ENCODE results near the gene TATDN2. TPM values are rescaled to one million over a fixed set of nuclear protein-coding genes. Genes with fewer than 3 reads are reported as not detected.

Gene TATDN2
- total RNA-seq, 1 experiment from 2014 or later, result 14.1 TPM

DNA sequence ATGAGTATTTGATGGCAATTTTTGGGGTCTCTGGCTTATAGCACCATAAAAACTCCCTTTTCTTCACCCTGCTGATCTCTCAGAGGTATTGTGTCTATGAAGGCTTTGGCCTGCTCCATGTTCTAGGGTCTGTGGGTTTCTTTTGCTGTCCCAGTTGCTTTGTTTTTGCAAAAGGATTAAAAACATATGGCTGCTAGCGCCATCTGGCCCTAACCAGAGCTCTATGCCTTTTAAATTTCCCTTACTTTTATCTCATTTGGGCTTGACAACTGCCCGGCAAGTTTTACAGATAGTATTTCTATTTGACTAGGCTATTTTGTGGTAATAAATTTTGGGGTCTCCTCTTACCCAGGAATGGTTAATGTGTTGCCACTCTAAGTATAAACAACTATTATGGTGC is 50.9 kb downstream of the TATDN2 start:
- Histone ChIP-seq H3K27ac (ENCODE audit: low read length) (no peak overlapping the region), H3K9me2 (replicated peaks; ENCODE audit: low read length) (no peaks in the 10 kb centered on the region), H4K20me1 (ENCODE audit: low read length) (no peaks in the 10 kb centered on the region), H3K9me3 (ENCODE audit: low read length) (no peaks in the 10 kb centered on the region), H3K4me3 (ENCODE audit: low read length) (no peak overlapping the region), H2AFZ (ENCODE audit: low read length) (no peak overlapping the region), H3K4me2 (ENCODE audit: low read length) (no peak overlapping the region), H3K27me3 (ENCODE audit: low read length) (no peaks in the 10 kb centered on the region), H3K4me1 (ENCODE audit: insufficient read depth, low read length) (no peaks in the 10 kb centered on the region), H3K36me3 (ENCODE audit: low read depth, low read length) (peaks cover 38% of the 10 kb centered on the region), H3K79me2 (ENCODE audit: low read length) (no peaks in the 10 kb centered on the region), H3K9ac (ENCODE audit: low read length) (no peak overlapping the region), H3F3A (ENCODE audit: low read length, unreplicated experiment) (no peaks in the 10 kb centered on the region)
- ChIA-PET POLR2A (ENCODE audit: unreplicated experiment) (no interaction called here), CTCF (no interaction called here)
- TF ChIP-seq, protein P1, sequence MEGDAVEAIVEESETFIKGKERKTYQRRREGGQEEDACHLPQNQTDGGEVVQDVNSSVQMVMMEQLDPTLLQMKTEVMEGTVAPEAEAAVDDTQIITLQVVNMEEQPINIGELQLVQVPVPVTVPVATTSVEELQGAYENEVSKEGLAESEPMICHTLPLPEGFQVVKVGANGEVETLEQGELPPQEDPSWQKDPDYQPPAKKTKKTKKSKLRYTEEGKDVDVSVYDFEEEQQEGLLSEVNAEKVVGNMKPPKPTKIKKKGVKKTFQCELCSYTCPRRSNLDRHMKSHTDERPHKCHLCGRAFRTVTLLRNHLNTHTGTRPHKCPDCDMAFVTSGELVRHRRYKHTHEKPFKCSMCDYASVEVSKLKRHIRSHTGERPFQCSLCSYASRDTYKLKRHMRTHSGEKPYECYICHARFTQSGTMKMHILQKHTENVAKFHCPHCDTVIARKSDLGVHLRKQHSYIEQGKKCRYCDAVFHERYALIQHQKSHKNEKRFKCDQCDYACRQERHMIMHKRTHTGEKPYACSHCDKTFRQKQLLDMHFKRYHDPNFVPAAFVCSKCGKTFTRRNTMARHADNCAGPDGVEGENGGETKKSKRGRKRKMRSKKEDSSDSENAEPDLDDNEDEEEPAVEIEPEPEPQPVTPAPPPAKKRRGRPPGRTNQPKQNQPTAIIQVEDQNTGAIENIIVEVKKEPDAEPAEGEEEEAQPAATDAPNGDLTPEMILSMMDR (conservative IDR thresholded peaks at IDR 0.05; ENCODE audit: low read depth, low read length), result peak; percentile 32; the same call in 1 of the 2 replicates
- TF ChIP-seq EZH2phosphoT487 (IDR thresholded peaks at IDR 0.05; ENCODE audit: borderline replicate concordance, low read length), result no peak
- intact Hi-C loops (cut with micrococcal nuclease), result no loop called here
- ATAC-seq (no peak), DNase-seq (no peak)
- BruUV-seq (replicated peaks), result no TSS peak

DNA sequence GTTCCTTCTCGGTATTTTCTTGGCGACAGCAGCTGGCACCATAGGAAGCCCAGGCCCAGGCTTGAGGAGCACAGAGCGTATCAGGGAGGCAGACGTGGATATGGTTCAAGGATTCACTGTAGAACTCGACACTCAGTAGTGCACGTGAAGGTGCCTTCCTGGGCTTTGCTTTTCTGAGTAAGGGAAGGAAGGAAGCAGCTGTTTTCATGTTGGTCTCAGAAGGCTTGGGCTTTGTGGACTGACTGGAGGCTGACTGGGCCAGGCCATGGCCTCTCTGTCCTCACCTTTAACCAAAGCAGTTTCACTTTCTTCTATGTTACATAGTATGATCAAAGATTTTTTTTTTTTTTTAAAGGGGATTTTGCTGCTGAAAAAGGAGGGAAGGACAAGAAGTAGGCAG is 51.4 kb downstream of the TATDN2 start:
- Histone ChIP-seq H3K27me3 (ENCODE audit: low read length) (no peaks in the 10 kb centered on the region), H3K79me2 (ENCODE audit: low read length) (no peaks in the 10 kb centered on the region), H3K27ac (ENCODE audit: low read length) (no peak overlapping the region), H4K20me1 (ENCODE audit: low read length) (no peaks in the 10 kb centered on the region), H3K9me3 (ENCODE audit: low read length) (no peaks in the 10 kb centered on the region), H3K9me2 (replicated peaks; ENCODE audit: low read length) (no peaks in the 10 kb centered on the region), H3F3A (ENCODE audit: low read length, unreplicated experiment) (no peaks in the 10 kb centered on the region), H3K9ac (ENCODE audit: low read length) (no peak overlapping the region), H3K4me2 (ENCODE audit: low read length) (no peak overlapping the region), H3K4me3 (ENCODE audit: low read length) (no peak overlapping the region), H2AFZ (ENCODE audit: low read length) (no peak overlapping the region), H3K36me3 (ENCODE audit: low read depth, low read length) (peaks cover 43% of the 10 kb centered on the region), H3K4me1 (ENCODE audit: insufficient read depth, low read length) (no peaks in the 10 kb centered on the region)
- ChIA-PET POLR2A (ENCODE audit: unreplicated experiment) (no interaction called here), CTCF (no interaction called here)
- no peak for DNase-seq
- intact Hi-C loops (cut with micrococcal nuclease), result no loop called here
- peak; percentile 10; the same call in 1 of the 2 replicates for ATAC-seq
- TF ChIP-seq EZH2phosphoT487 (IDR thresholded peaks at IDR 0.05; ENCODE audit: borderline replicate concordance, low read length) (no peak), EZH2 (IDR thresholded peaks at IDR 0.05; ENCODE audit: low read length, unreplicated experiment) (no peak)
- TF ChIP-seq, protein P1 (conservative IDR thresholded peaks at IDR 0.05; ENCODE audit: low read depth, low read length), result no peak
- no TSS peak for BruUV-seq (replicated peaks)

DNA sequence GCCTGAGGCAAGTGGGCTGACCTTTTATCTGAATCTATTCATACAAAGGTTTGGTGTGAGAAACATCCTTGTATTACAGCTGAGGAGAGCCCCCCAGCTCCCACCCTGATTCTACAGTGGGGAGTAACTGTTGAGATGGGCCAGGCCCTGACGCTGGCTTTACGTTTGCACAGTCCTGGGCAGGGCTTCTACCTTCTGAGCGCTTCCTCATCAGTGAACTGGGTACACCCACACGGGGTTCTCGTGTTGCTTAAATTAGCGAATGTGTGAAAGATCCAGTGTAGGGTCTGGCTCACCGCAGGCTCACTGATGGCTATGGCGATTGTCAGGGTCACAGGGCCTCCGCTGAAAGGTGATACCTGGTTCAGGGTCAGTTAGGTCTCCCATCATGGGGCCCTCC is 51.8 kb downstream of the TATDN2 start:
- Histone ChIP-seq H3K4me3 (ENCODE audit: low read length) (no peak overlapping the region), H2AFZ (ENCODE audit: low read length) (no peak overlapping the region), H3K4me1 (ENCODE audit: insufficient read depth, low read length) (no peaks in the 10 kb centered on the region), H3K79me2 (ENCODE audit: low read length) (no peaks in the 10 kb centered on the region), H4K20me1 (ENCODE audit: low read length) (no peaks in the 10 kb centered on the region), H3K4me2 (ENCODE audit: low read length) (no peak overlapping the region), H3K9me2 (replicated peaks; ENCODE audit: low read length) (no peaks in the 10 kb centered on the region), H3K9me3 (ENCODE audit: low read length) (no peaks in the 10 kb centered on the region), H3K36me3 (ENCODE audit: low read depth, low read length) (peaks cover 46% of the 10 kb centered on the region), H3K27me3 (ENCODE audit: low read length) (no peaks in the 10 kb centered on the region), H3F3A (ENCODE audit: low read length, unreplicated experiment) (no peaks in the 10 kb centered on the region), H3K27ac (ENCODE audit: low read length) (no peak overlapping the region), H3K9ac (ENCODE audit: low read length) (no peak overlapping the region)
- intact Hi-C loops (cut with micrococcal nuclease), result no loop called here
- DNase-seq (no peak), ATAC-seq (no peak)
- POLR2A ChIA-PET (ENCODE audit: unreplicated experiment), result no interaction called here
- TF ChIP-seq, protein P1 (conservative IDR thresholded peaks at IDR 0.05; ENCODE audit: low read depth, low read length), result no peak
- TF ChIP-seq EZH2phosphoT487 (IDR thresholded peaks at IDR 0.05; ENCODE audit: borderline replicate concordance, low read length), result no peak
- no peak for TF ChIP-seq EZH2 (IDR thresholded peaks at IDR 0.05; ENCODE audit: low read length, unreplicated experiment)
- no TSS peak for BruUV-seq (replicated peaks)
- CTCF ChIA-PET, result no interaction called here

Data from PC-3 (cell line).